Gastrocnemius medialis (tissue), 4 donors: ENCODE results near the gene TM2D3. TPM values are rescaled to one million over a fixed set of nuclear protein-coding genes. Genes with fewer than 3 reads are reported as not detected.
A peak's percentile ranks its signal among the peaks of the same experiment; 100 is the strongest.

Experiments used
- ATAC-seq, 2 donors: fragments of 150-250 bp; one replicate each; pipeline ENCODE4 v1.9.1; 2016
- DNase-seq, 2 donors: peaks; one replicate each; pipeline ENCODE4 v3.0.0-alpha.2; 2019
- H3K27ac ChIP-seq, 4 donors: fragments of 200-600 bp; sonication (generic); 1 replicate in 1 of 4; 2 replicates in 3 of 4; pipeline ENCODE4 v1.5.1; 2016 to 2018; ENCODE audit warnings: mild to moderate bottlenecking in 2 of 4, moderate library complexity in 1 of 4
- H3K27me3 ChIP-seq, 3 donors: fragments of 200-600 bp; sonication (generic) in 2 of 3; 1 replicate in 1 of 3; 2 replicates in 2 of 3; pipeline versions ENCODE4 v1.5.1 to v1.6.0; 2016 to 2019; ENCODE audit warnings: mild to moderate bottlenecking in 1 of 3, moderate library complexity in 1 of 3
- H3K36me3 ChIP-seq, 2 donors: fragments of 200-600 bp; sonication (generic) in 1 of 2; one replicate each; pipeline ENCODE4 v1.5.1; 2017 to 2018
- H3K4me1 ChIP-seq, 2 donors: fragments of 200-600 bp; sonication (generic) in 1 of 2; one replicate each; pipeline ENCODE4 v1.5.1; 2016 to 2017; ENCODE audit warnings: mild to moderate bottlenecking in 2 of 2
- H3K4me3 ChIP-seq, 4 donors: fragments of 200-600 bp; sonication (generic) in 3 of 4; 1 replicate in 1 of 4; 2 replicates in 3 of 4; pipeline ENCODE4 v1.5.1; 2016 to 2019; ENCODE audit warnings: mild to moderate bottlenecking in 2 of 4
- H3K9me3 ChIP-seq, 3 donors: fragments of 200-600 bp; sonication (generic) in 2 of 3; 1 replicate in 1 of 3; 2 replicates in 2 of 3; pipeline ENCODE4 v1.5.1; 2016 to 2019
- CTCF ChIP-seq, 5 experiments: fragments of 450-650 bp in 3 of 5; fragments of 200-600 bp in 2 of 5; sonication (generic) in 2 of 5; IDR thresholded peaks in 4 of 5; conservative IDR thresholded peaks in 1 of 5; 1 replicate in 4 of 5; 2 replicates in 1 of 5; pipeline ENCODE4 v1.5.1; 2016 to 2019; ENCODE audit warnings: antibody characterized with exemption in 5 of 5, mild to moderate bottlenecking in 3 of 5, moderate library complexity in 3 of 5
- POLR2A ChIP-seq, 2 donors: fragments of 450-650 bp; IDR thresholded peaks; one replicate each; pipeline ENCODE4 v1.6.1; 2017; ENCODE audit warnings: antibody characterized with exemption in 2 of 2, mild to moderate bottlenecking in 2 of 2, moderate library complexity in 2 of 2
- in situ Hi-C, 4 donors: fragments of 200-750 bp; cut with MboI; loops; one replicate each; pipeline versions ENCODE4 v1.15.0 to v1.8.0; 2017; ENCODE audit warnings: low sequenced_read_pairs in 4 of 4
- intact Hi-C: fragments of 100-400 bp; cut with DNase I; formaldehyde crosslinking; loops from one replicate; pipeline ENCODE4 v1.15.1; 2023; ENCODE audit warnings: low total_unique reads
- total RNA-seq, 4 donors: library from RNA; depleted of rRNA; stranded (reverse); fragments of >200 nt; gene quantifications; one replicate each; pipeline versions ENCODE4 v1.1.0 to v1.2.3, GENCODE V29; 2016

The TM2D3 gene
- total RNA-seq, 4 donors from 2014 or later, result 41.5 to 101 (median 51.9) TPM

GRCh38 chr15:101613130-101614000 lies 38.8 kb downstream of the TM2D3 start:
- Histone ChIP-seq H3K27me3 (no peaks in the 10 kb centered on the region), H3K36me3 (no peaks in the 10 kb centered on the region), H3K4me3 (no peak overlapping the region), H3K4me1 (peaks cover 71 to 81% of the 10 kb centered on the region in 2 donors), H3K9me3 (no peaks in the 10 kb centered on the region), H3K27ac (peak overlapping the region; percentile 79 to 92 (median 81))
- ATAC-seq (peak; percentile 48 to 53), DNase-seq (peak; percentile 85 to 91)
- in situ Hi-C loops, result no loop called here
- intact Hi-C loops, result loop anchor here (2.0 to 5.0 kb wide), 2 partner anchors 39 to 113 kb away; partner anchors contain the start of gene TM2D3
- no peak for TF ChIP-seq CTCF (IDR thresholded peaks at IDR 0.05 in 4 of 5, conservative IDR thresholded peaks at IDR 0.05 in 1 of 5)
- TF ChIP-seq POLR2A (IDR thresholded peaks at IDR 0.05), result peak in 1 of 2 donors; percentile 15

- intact Hi-C loops, result loop anchor here (2.0 to 5.0 kb wide), 2 partner anchors 40 to 112 kb away; partner anchors contain the start of gene TM2D3
- Histone ChIP-seq H3K36me3 (no peaks in the 10 kb centered on the region), H3K4me3 (no peak overlapping the region), H3K27me3 (no peaks in the 10 kb centered on the region), H3K4me1 (peaks cover 67 to 81% of the 10 kb centered on the region in 2 donors), H3K9me3 (no peaks in the 10 kb centered on the region), H3K27ac (peak overlapping the region; percentile 79 to 92 (median 81))
- in situ Hi-C loops, result no loop called here
- DNase-seq, result no peak
- no peak for TF ChIP-seq CTCF (IDR thresholded peaks at IDR 0.05 in 4 of 5, conservative IDR thresholded peaks at IDR 0.05 in 1 of 5)
- no peak for TF ChIP-seq POLR2A (IDR thresholded peaks at IDR 0.05)
- ATAC-seq, result no peak
These were observed 39.5 kb downstream of the TM2D3 start for GRCh38 chr15:101612676-101613075.

GRCh38 chr15:101611580-101612299 lies 40.4 kb downstream of the TM2D3 start:
- Histone ChIP-seq H3K4me3 (no peak overlapping the region), H3K36me3 (no peaks in the 10 kb centered on the region), H3K27me3 (no peaks in the 10 kb centered on the region), H3K27ac (peak overlapping the region; percentile 79 to 92 (median 81)), H3K9me3 (no peaks in the 10 kb centered on the region), H3K4me1 (peaks cover 67 to 74% of the 10 kb centered on the region in 2 donors)
- DNase-seq (peak in 1 of 2 donors; percentile 84), ATAC-seq (peak; percentile 8 to 9)
- in situ Hi-C loops, result no loop called here
- intact Hi-C loops, result loop anchor here (2.0 to 5.0 kb wide), 2 partner anchors 41 to 111 kb away; partner anchors contain the start of gene TM2D3
- TF ChIP-seq CTCF (IDR thresholded peaks at IDR 0.05 in 4 of 5, conservative IDR thresholded peaks at IDR 0.05 in 1 of 5), result peak in 2 of 5 experiments; percentile 27 to 29
- no peak for TF ChIP-seq POLR2A (IDR thresholded peaks at IDR 0.05)

- Histone ChIP-seq H3K27me3 (no peaks in the 10 kb centered on the region), H3K4me3 (no peak overlapping the region), H3K4me1 (peaks cover 62 to 67% of the 10 kb centered on the region in 2 donors), H3K9me3 (no peaks in the 10 kb centered on the region), H3K36me3 (no peaks in the 10 kb centered on the region), H3K27ac (peak overlapping the region; percentile 79 to 92 (median 81))
- no peak for TF ChIP-seq POLR2A (IDR thresholded peaks at IDR 0.05)
- TF ChIP-seq CTCF (IDR thresholded peaks at IDR 0.05 in 4 of 5, conservative IDR thresholded peaks at IDR 0.05 in 1 of 5), result no peak
- intact Hi-C loops (loop anchor here (5.0 kb wide), 1 partner anchor 41 kb away; the partner anchor contains the start of gene TM2D3), in situ Hi-C loops (no loop called here)
- no peak for DNase-seq
- ATAC-seq, result no peak
These were observed 41.2 kb downstream of the TM2D3 start for GRCh38 chr15:101611007-101611406.
